Common myeloid progenitor, CD34-positive (primary cell): ENCODE data around the gene AQP12A. TPM values are rescaled to one million over a fixed set of nuclear protein-coding genes. Genes with fewer than 3 reads are reported as not detected.
"Not testable (repeated sequence)": the region's sequence is repeated elsewhere in the genome, so short reads cannot be mapped to it uniquely, and the experiment has no call there.

Experiments used
- CTCF ChIA-PET: fragments of 350-600 bp; sonication (Branson Sonifier 250); formaldehyde crosslinking; loops from one replicate; lab custom pipeline; 2021; ENCODE audit warnings: antibody characterized with exemption; lab: Charles Lee
- POLR2A ChIA-PET: fragments of 350-600 bp; sonication (Branson Sonifier 250); formaldehyde crosslinking; loops from one replicate; lab custom pipeline; 2021; ENCODE audit warnings: antibody characterized with exemption; lab: Charles Lee
- DNase-seq, 3 donors: peaks; one replicate each; pipeline versions ENCODE4 v3.0.0 to v3.0.0-alpha.2; 2013
- H3K27ac ChIP-seq, 2 experiments: 1 replicate in 1 of 2; 2 replicates in 1 of 2; pipeline ENCODE4 v1.7.0; 2013; ENCODE audit warnings: inconsistent platforms in 2 of 2, low read length in 2 of 2, mild to moderate bottlenecking in 2 of 2, low read depth in 1 of 2, moderate library complexity in 1 of 2; ENCODE audit not compliant: severe bottlenecking in 2 of 2, insufficient read depth in 1 of 2, poor library complexity in 1 of 2
- H3K27me3 ChIP-seq, 5 experiments: replicated peaks in 2 of 5; 1 replicate in 3 of 5; 2 replicates in 2 of 5; pipeline versions ENCODE4 v1.6.1 to v1.7.0; 2013; ENCODE audit warnings: low read length in 4 of 5, mild to moderate bottlenecking in 2 of 5, moderate library complexity in 2 of 5, inconsistent platforms in 1 of 5; ENCODE audit not compliant: insufficient read depth in 5 of 5, control insufficient read depth in 4 of 5
- H3K36me3 ChIP-seq, 4 experiments: 1 replicate in 2 of 4; 2 replicates in 2 of 4; pipeline versions ENCODE4 v1.6.1 to v1.7.0; 2013; ENCODE audit warnings: low read length in 3 of 4, control low read depth in 1 of 4, mild to moderate bottlenecking in 1 of 4; ENCODE audit not compliant: control insufficient read depth in 4 of 4, insufficient read depth in 4 of 4
- H3K4me1 ChIP-seq, 4 experiments: 1 replicate in 3 of 4; 2 replicates in 1 of 4; pipeline versions ENCODE4 v1.6.1 to v1.7.1; 2013; ENCODE audit warnings: low read length in 3 of 4, mild to moderate bottlenecking in 3 of 4, control low read depth in 1 of 4, inconsistent platforms in 1 of 4, moderate library complexity in 1 of 4; ENCODE audit not compliant: control insufficient read depth in 4 of 4, insufficient read depth in 4 of 4; ENCODE audit errors: control extremely low read depth in 1 of 4
- H3K4me3 ChIP-seq, 7 experiments: 1 replicate in 4 of 7; 2 replicates in 3 of 7; pipeline versions ENCODE4 v1.5.1 to v1.7.0; 2013; ENCODE audit warnings: mild to moderate bottlenecking in 7 of 7, low read length in 6 of 7, moderate library complexity in 6 of 7, inconsistent platforms in 2 of 7, low read depth in 2 of 7, control low read depth in 1 of 7; ENCODE audit not compliant: insufficient read depth in 4 of 7, control insufficient read depth in 1 of 7; ENCODE audit errors: extremely low read depth in 1 of 7
- H3K9me3 ChIP-seq, 5 experiments: 1 replicate in 4 of 5; 2 replicates in 1 of 5; pipeline versions ENCODE4 v1.6.1 to v1.7.1; 2013; ENCODE audit warnings: low read length in 4 of 5, mild to moderate bottlenecking in 2 of 5, inconsistent platforms in 1 of 5, low read depth in 1 of 5, moderate library complexity in 1 of 5; ENCODE audit not compliant: control insufficient read depth in 4 of 5, insufficient read depth in 2 of 5; ENCODE audit errors: control extremely low read depth in 1 of 5
- WGBS: methylation state at CpG from one replicate; pipeline ENCODE4 v1.1.5; 2013; ENCODE audit not compliant: insufficient coverage; 5-methylcytosine and 5-hydroxymethylcytosine counted together
- polyA plus RNA-seq: library from polyadenylated mRNA; unstranded; fragments of 120-200 nt; gene quantifications from one replicate; pipeline ENCODE4 v1.2.1, GENCODE V29; 2013

The AQP12A gene, protein sequence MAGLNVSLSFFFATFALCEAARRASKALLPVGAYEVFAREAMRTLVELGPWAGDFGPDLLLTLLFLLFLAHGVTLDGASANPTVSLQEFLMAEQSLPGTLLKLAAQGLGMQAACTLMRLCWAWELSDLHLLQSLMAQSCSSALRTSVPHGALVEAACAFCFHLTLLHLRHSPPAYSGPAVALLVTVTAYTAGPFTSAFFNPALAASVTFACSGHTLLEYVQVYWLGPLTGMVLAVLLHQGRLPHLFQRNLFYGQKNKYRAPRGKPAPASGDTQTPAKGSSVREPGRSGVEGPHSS
- not detected for polyA plus RNA-seq

DNA sequence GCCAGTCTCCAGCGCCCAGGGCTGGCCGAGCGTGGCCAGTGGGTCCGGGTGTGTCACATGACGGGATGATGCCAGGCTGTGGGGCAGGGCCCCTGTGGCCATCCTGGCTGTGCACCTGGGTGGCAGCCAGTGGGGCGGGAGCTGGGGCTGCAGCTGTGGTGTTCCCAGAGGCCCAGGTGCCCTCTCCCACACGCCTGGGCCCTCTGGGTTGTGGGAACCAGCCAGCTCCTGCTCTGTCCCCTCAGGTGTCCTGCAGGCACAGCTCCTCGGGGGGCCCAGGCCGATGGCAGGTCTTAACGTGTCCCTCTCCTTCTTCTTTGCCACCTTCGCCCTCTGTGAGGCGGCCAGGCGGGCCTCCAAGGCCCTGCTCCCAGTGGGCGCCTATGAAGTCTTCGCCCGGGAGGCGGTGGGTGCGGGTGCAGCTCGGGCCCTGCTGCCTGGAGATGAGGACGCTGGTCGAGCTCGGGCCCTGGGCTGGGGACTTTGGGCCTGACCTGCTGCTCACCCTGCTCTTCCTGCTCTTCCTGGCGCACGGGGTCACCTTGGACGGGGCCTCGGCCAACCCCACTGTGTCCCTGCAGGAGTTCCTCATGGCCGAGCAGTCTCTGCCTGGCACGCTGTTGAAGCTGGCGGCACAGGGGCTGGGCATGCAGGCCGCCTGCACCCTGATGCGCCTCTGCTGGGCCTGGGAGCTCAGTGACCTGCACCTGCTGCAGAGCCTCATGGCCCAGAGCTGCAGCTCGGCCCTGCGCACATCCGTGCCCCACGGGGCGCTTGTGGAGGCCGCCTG, at the start of gene AQP12A:
AQP12A (plus strand) TSS at position 236 of the 790 bp plus-strand sequence; CDS start at position 284, 48 bp downstream.
- CTCF ChIA-PET, H3K27me3 ChIP-seq, DNase-seq, H3K9me3 ChIP-seq, H3K36me3 ChIP-seq, H3K4me3 ChIP-seq, POLR2A ChIA-PET, H3K4me1 ChIP-seq, H3K27ac ChIP-seq: not testable (repeated sequence)
- 94% methylated on average over 14 of the region's 37 CpGs for WGBS

- peaks cover 0 to 19% (median 6%) of the 10 kb centered on the region in 5 experiments for H3K27me3 ChIP-seq
These were observed 49.4 kb upstream of the AQP12A start for GRCh38 chr2:240642061-240642805.

GRCh38 chr2:240642806-240643092, 48.9 kb upstream of the AQP12A start:
- CTCF ChIA-PET, result interaction anchor here (1.5 kb wide), 1 partner anchor 9 kb away, joined by 3 read pairs; no protein-coding TSS in a partner anchor
- H3K9me3 ChIP-seq, result peaks cover 0 to 3% (median 0%) of the 10 kb centered on the region in 5 experiments
- no peak for DNase-seq
- H3K27ac ChIP-seq, result no peak overlapping the region
- no peak overlapping the region for H3K4me3 ChIP-seq
- POLR2A ChIA-PET, result no interaction called here
- H3K4me1 ChIP-seq, result peaks cover 0 to 2% (median 0%) of the 10 kb centered on the region in 4 experiments
- H3K27me3 ChIP-seq, result peaks cover 0 to 24% (median 10%) of the 10 kb centered on the region in 5 experiments
- WGBS, result 96% methylated on average over 11 of the region's 11 CpGs
- no peaks in the 10 kb centered on the region for H3K36me3 ChIP-seq

More at GRCh38 chr2:240642061-240642805, 49.4 kb upstream of the AQP12A start:
- ChIA-PET POLR2A (no interaction called here), CTCF (interaction anchor here (1.5 kb wide), 1 partner anchor 10 kb away, joined by 3 read pairs; no protein-coding TSS in a partner anchor)
- DNase-seq, result no peak
- no peak overlapping the region for H3K4me3 ChIP-seq
- H3K4me1 ChIP-seq, result peaks cover 0 to 2% (median 0%) of the 10 kb centered on the region in 4 experiments
- H3K36me3 ChIP-seq, result no peaks in the 10 kb centered on the region
- 94% methylated on average over 27 of the region's 36 CpGs for WGBS
- no peak overlapping the region for H3K27ac ChIP-seq
- H3K9me3 ChIP-seq, result peaks cover 0 to 3% (median 0%) of the 10 kb centered on the region in 5 experiments

DNA sequence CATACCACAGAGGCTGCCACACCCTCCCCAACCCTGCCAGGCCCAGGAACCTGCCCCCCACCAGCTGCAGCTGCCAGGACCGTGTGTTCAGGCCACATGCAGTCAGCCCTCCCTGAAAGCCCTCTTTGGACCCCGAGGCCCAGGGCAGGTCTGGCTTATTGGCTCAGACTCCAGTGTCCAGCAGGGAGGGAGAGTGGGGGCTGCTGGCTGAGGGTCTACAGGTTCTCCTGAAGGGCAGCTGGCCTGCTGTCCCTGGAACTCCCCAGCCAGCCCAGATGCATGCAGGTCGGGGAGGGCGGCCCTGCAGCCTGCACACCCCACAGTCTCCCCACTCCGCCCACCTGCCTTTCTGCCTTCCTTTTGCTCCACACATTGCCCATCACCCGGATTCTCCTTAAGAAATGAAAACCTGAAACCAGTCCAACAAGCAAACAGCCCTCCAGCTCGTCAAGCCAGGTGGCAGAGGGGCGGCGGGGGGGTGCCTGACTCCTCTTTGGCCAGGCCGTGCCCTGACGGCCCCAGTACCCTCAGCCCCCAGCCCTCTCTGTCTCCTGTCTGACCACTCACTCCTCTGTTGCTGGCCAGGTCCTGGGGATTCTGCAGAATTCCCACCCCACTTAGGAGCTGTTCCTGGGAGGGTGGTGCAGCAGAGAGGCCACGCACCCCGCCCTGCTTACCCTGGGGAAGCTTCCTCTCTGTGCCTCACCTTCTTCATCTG, 48.4 kb upstream of the AQP12A start:
- CTCF ChIA-PET, result interaction anchor here (1.2 to 1.5 kb wide), 2 partner anchors 9 to 12 kb away, joined by 3 to 4 read pairs; no protein-coding TSS in a partner anchor
- no peak for DNase-seq
- peaks cover 0 to 2% (median 0%) of the 10 kb centered on the region in 4 experiments for H3K4me1 ChIP-seq
- H3K9me3 ChIP-seq, result peaks cover 0 to 3% (median 0%) of the 10 kb centered on the region in 5 experiments
- no peaks in the 10 kb centered on the region for H3K36me3 ChIP-seq
- peaks cover 0 to 29% (median 11%) of the 10 kb centered on the region in 5 experiments for H3K27me3 ChIP-seq
- 92% methylated on average over 8 of the region's 13 CpGs for WGBS
- POLR2A ChIA-PET, result no interaction called here
- no peak overlapping the region for H3K27ac ChIP-seq
- H3K4me3 ChIP-seq, result no peak overlapping the region

- POLR2A ChIA-PET, result no interaction called here
These were observed 47.9 kb upstream of the AQP12A start for GRCh38 chr2:240643811-240644150.

GRCh38 chr2:240644171-240644651, 47.5 kb upstream of the AQP12A start:
- no peak for DNase-seq
- WGBS, result 92% methylated on average over 8 of the region's 14 CpGs
- Histone ChIP-seq H3K4me1 (peaks cover 0 to 2% (median 0%) of the 10 kb centered on the region in 4 experiments), H3K27me3 (peaks cover 0 to 38% (median 11%) of the 10 kb centered on the region in 5 experiments), H3K9me3 (no peaks in the 10 kb centered on the region), H3K36me3 (no peaks in the 10 kb centered on the region), H3K4me3 (no peak overlapping the region), H3K27ac (no peak overlapping the region)
- ChIA-PET POLR2A (no interaction called here), CTCF (interaction anchor here (0.6 to 1.5 kb wide), 3 partner anchors 8 to 939 kb away, joined by 3 to 4 read pairs (median 4); no protein-coding TSS in a partner anchor)

More at GRCh38 chr2:240643811-240644150, 47.9 kb upstream of the AQP12A start:
- no peak overlapping the region for H3K27ac ChIP-seq
- peaks cover 0 to 34% (median 11%) of the 10 kb centered on the region in 5 experiments for H3K27me3 ChIP-seq
- no peak overlapping the region for H3K4me3 ChIP-seq
- 94% methylated on average over 13 of the region's 15 CpGs for WGBS
- DNase-seq, result no peak
- H3K4me1 ChIP-seq, result peaks cover 0 to 2% (median 0%) of the 10 kb centered on the region in 4 experiments
- CTCF ChIA-PET, result interaction anchor here (0.6 to 1.5 kb wide), 3 partner anchors 8 to 939 kb away, joined by 3 to 4 read pairs (median 4); no protein-coding TSS in a partner anchor
- no peaks in the 10 kb centered on the region for H3K9me3 ChIP-seq
- H3K36me3 ChIP-seq, result no peaks in the 10 kb centered on the region
